Neutrophil (primary cell): ENCODE results near the gene NFATC2.

Experiments used
- H3K27ac ChIP-seq: fragments of 200-600 bp; sonication (generic); 2 replicates; pipeline ENCODE4 v1.5.1; 2016; ENCODE audit warnings: mild to moderate bottlenecking, moderate library complexity
- H3K27me3 ChIP-seq: fragments of 200-600 bp; sonication (generic); 2 replicates; pipeline ENCODE4 v1.6.0; 2016; ENCODE audit warnings: mild to moderate bottlenecking
- H3K36me3 ChIP-seq: fragments of 200-600 bp; sonication (generic); 2 replicates; pipeline ENCODE4 v1.5.1; 2017
- H3K4me1 ChIP-seq, 2 experiments: fragments of 200-600 bp in 1 of 2; sonication (generic) in 1 of 2; 1 replicate in 1 of 2; 2 replicates in 1 of 2; pipeline versions ENCODE4 v1.5.1 to v1.6.1; 2013 to 2016; ENCODE audit warnings: low read depth in 1 of 2, low read length in 1 of 2, mild to moderate bottlenecking in 1 of 2, moderate library complexity in 1 of 2; ENCODE audit not compliant: control insufficient read depth in 1 of 2, insufficient read depth in 1 of 2
- H3K4me3 ChIP-seq, 2 experiments: fragments of 200-600 bp in 1 of 2; sonication (generic) in 1 of 2; 1 replicate in 1 of 2; 2 replicates in 1 of 2; pipeline ENCODE4 v1.5.1; 2013 to 2016; ENCODE audit warnings: low read depth in 1 of 2, low read length in 1 of 2, mild to moderate bottlenecking in 1 of 2, moderate library complexity in 1 of 2
- H3K9me3 ChIP-seq: fragments of 200-600 bp; sonication (generic); 2 replicates; pipeline ENCODE4 v1.5.1; 2016
- TF ChIP-seq, protein P1 (sequence below): fragments of 200-600 bp; sonication (generic); IDR thresholded peaks from 2 replicates; pipeline ENCODE4 v1.5.1; 2016; ENCODE audit warnings: antibody characterized with exemption

The NFATC2 gene

DNA sequence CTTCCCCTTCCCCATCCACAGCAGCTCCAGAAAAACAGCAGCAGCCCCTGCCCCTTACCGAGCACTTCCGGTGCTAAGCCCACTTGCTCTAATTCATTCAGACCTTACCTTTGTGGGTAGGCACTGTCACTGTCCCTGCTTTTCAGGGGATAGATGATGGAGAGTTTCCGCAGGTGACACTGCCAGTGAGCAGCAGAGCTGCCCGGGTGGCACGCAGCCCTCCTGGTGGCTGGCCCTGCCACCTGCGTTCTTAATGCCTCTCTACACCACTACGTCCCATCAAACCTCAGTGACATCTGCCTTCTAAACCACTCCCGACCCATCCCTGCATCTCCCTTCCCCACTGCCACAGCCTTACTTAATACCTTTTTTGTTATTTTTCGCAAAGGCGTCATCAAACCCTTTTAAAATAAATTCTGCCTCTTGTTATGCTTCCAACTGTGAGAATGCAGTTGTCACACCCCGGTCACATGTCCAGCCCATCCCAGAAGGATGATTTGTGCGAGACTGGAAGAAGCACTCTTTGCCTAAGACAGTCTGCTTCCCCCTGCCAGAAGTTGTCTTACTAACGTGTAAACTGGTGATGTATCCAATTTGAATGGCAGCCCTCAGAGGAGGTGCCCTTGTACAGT, 89.7 kb downstream of the NFATC2 start:
- Histone ChIP-seq H3K9me3 (no peaks in the 10 kb centered on the region), H3K27ac (no peak overlapping the region), H3K4me3 (no peak overlapping the region), H3K27me3 (no peaks in the 10 kb centered on the region), H3K36me3 (no peaks in the 10 kb centered on the region), H3K4me1 (no peaks in the 10 kb centered on the region)
- TF ChIP-seq, protein P1, sequence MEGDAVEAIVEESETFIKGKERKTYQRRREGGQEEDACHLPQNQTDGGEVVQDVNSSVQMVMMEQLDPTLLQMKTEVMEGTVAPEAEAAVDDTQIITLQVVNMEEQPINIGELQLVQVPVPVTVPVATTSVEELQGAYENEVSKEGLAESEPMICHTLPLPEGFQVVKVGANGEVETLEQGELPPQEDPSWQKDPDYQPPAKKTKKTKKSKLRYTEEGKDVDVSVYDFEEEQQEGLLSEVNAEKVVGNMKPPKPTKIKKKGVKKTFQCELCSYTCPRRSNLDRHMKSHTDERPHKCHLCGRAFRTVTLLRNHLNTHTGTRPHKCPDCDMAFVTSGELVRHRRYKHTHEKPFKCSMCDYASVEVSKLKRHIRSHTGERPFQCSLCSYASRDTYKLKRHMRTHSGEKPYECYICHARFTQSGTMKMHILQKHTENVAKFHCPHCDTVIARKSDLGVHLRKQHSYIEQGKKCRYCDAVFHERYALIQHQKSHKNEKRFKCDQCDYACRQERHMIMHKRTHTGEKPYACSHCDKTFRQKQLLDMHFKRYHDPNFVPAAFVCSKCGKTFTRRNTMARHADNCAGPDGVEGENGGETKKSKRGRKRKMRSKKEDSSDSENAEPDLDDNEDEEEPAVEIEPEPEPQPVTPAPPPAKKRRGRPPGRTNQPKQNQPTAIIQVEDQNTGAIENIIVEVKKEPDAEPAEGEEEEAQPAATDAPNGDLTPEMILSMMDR = no peak

DNA sequence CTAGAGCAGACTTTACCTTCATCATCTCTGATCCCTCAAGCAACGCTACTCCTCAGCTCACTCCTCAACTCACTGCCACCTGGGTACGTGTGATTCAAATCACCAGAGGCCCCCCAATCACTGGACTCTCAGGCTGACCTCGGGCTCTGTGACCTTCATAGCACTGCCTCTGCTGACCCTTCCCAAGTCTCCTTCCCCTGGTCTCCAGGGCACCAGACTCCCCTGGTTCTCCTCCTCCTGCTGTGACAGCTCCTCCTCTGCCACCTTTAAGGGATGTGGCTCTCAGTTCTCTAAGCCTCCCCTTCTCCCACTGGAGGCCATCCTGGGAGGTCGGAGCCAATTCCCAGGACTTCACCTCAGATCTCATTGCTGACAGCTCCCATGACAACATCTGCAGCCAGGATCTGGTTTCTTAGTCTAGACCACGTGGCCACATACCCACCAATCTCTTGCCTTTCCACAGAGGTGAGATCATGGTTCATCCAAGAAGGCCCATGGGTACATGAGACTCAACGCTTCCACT, 90.4 kb downstream of the NFATC2 start:
- no peak overlapping the region for H3K4me3 ChIP-seq
- TF ChIP-seq, protein P1 = no peak
- no peaks in the 10 kb centered on the region for H3K27me3 ChIP-seq
- H3K27ac ChIP-seq = no peak overlapping the region
- H3K36me3 ChIP-seq = no peaks in the 10 kb centered on the region
- H3K4me1 ChIP-seq = no peaks in the 10 kb centered on the region
- H3K9me3 ChIP-seq = no peaks in the 10 kb centered on the region

DNA sequence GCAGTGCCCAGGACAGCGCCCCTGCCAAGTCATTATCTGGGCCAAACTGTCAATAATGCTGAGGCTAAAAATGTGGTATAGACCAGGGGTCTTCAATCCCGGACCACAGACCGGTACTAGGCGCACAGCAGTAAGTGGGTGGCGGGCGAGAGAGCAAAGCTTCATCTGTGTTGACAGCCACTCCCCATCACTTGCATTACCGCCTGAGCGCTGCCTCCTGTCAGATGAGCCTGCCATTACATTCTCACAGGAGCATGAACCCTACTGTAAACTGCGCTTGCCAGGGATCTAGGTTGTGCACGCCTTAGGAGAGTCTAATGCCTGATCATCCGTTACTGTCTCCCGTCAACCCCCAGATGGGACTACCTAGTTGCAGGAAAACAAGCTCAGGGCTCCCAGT, 91.0 kb downstream of the NFATC2 start:
- no peaks in the 10 kb centered on the region for H3K27me3 ChIP-seq
- no peaks in the 10 kb centered on the region for H3K9me3 ChIP-seq
- TF ChIP-seq, protein P1 = no peak
- H3K4me1 ChIP-seq = no peaks in the 10 kb centered on the region
- no peak overlapping the region for H3K27ac ChIP-seq
- H3K4me3 ChIP-seq = no peak overlapping the region
- no peaks in the 10 kb centered on the region for H3K36me3 ChIP-seq

DNA sequence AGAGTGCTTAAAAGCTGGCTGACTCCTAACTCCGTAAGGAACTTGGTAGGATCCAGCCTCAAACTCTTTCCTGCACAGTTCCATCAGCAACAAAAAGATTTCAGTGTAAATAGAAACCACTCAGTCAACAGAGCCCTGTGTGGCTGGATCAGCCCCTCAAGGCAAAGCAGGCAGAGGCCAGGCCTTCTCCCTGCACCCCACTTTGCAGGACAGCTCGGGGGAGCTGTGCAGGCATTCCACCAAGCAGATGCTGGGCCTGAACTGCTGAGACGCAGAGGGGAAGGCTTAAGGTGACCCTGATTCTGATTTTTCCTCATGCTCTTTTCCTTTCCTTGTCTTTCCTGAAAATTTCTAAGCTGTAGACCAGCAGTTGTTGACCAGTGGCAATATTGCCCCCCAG, 91.5 kb downstream of the NFATC2 start:
- Histone ChIP-seq H3K4me3 (no peak overlapping the region), H3K27ac (no peak overlapping the region), H3K27me3 (no peaks in the 10 kb centered on the region), H3K36me3 (no peaks in the 10 kb centered on the region), H3K9me3 (no peaks in the 10 kb centered on the region), H3K4me1 (no peaks in the 10 kb centered on the region)
- TF ChIP-seq, protein P1 = no peak

DNA sequence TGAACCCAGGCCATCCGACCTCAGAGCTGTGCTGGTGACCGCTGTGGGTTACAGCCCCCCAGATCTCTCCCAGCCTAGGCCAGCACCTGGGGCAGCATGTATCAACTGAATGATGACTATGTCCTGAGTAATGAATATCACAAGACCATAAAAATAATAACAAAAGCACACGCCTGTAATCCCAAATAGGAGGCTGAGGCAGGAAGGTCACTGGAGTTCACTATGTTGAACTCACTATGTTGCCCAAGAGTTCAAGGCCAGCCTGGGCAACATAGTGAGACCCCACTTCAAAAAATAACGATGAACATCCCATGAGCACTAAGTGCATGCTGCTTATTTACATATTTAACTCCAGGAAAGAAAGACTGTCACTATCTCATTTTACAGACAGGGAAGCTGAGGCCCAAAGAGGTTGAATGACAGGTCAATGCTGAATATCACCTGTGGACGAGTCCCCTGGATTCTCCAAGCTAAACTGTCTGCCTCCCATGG, 92.3 kb downstream of the NFATC2 start:
- Histone ChIP-seq H3K4me1 (no peaks in the 10 kb centered on the region), H3K27ac (no peak overlapping the region), H3K9me3 (no peaks in the 10 kb centered on the region), H3K36me3 (no peaks in the 10 kb centered on the region), H3K4me3 (no peak overlapping the region), H3K27me3 (no peaks in the 10 kb centered on the region)
- TF ChIP-seq, protein P1 = no peak
